HG02938 (cell line): ENCODE measurements around the gene ATP11A.
"Not testable (repeated sequence)": the region's sequence is repeated elsewhere in the genome, so short reads cannot be mapped to it uniquely, and the experiment has no call there.

Experiments
- ATAC-seq: cut with Tn5 transposase; IDR thresholded peaks from one replicate; pipeline ENCODE4 v1.9.1; 2021; ENCODE audit warnings: mild to moderate bottlenecking, moderate library complexity; ENCODE audit not compliant: unreplicated experiment

Gene ATP11A

GRCh38 chr13:112772539-112772909 lies 82.7 kb downstream of the ATP11A start:
- no peak for ATAC-seq

- no peak for ATAC-seq
These were observed 83.1 kb downstream of the ATP11A start for GRCh38 chr13:112772929-112773328.

- no peak for ATAC-seq
These were observed 84.0 kb downstream of the ATP11A start for GRCh38 chr13:112773601-112774447.

- ATAC-seq = no peak
These were observed 84.6 kb downstream of the ATP11A start for GRCh38 chr13:112774448-112774792.

GRCh38 chr13:112774829-112775565 lies 85.2 kb downstream of the ATP11A start:
- ATAC-seq = no peak

- no peak for ATAC-seq
These were observed 86.0 kb downstream of the ATP11A start for GRCh38 chr13:112775791-112776279.

- no peak for ATAC-seq
These were observed 86.5 kb downstream of the ATP11A start for GRCh38 chr13:112776354-112776753.

GRCh38 chr13:112776971-112777370 lies 87.1 kb downstream of the ATP11A start:
- no peak for ATAC-seq

GRCh38 chr13:112777637-112778406 lies 88.0 kb downstream of the ATP11A start:
- no peak for ATAC-seq

GRCh38 chr13:112779856-112780604 lies 90.2 kb downstream of the ATP11A start:
- ATAC-seq = no peak

- no peak for ATAC-seq
These were observed 91.4 kb downstream of the ATP11A start for GRCh38 chr13:112781287-112781686.

- ATAC-seq = no peak
These were observed 92.1 kb downstream of the ATP11A start for GRCh38 chr13:112781881-112782361.

GRCh38 chr13:112782429-112783010 lies 92.7 kb downstream of the ATP11A start:
- no peak for ATAC-seq

GRCh38 chr13:112783135-112783977 lies 93.5 kb downstream of the ATP11A start:
- ATAC-seq = no peak

- no peak for ATAC-seq
These were observed 94.1 kb downstream of the ATP11A start for GRCh38 chr13:112783978-112784371.

- ATAC-seq = no peak
These were observed 95.1 kb downstream of the ATP11A start for GRCh38 chr13:112784811-112785482.

- ATAC-seq = no peak
These were observed 95.6 kb downstream of the ATP11A start for GRCh38 chr13:112785483-112785856.

GRCh38 chr13:112786810-112787209 lies 97.0 kb downstream of the ATP11A start:
- not testable (repeated sequence) for ATAC-seq
